Thoracic aorta (tissue), 2 donors: ENCODE measurements around the gene EARS2. TPM values are rescaled to one million over a fixed set of nuclear protein-coding genes. Genes with fewer than 3 reads are reported as not detected.

Experiments used
- ATAC-seq: fragments of 150-250 bp; one replicate; pipeline ENCODE4 v1.8.0; 2017; ENCODE audit warnings: low read depth; ENCODE audit not compliant: insufficient number of reproducible peaks, low FRiP score
- DNase-seq: peaks from one replicate; pipeline ENCODE4 v3.0.0-alpha.2; 2020; ENCODE audit warnings: low spot score
- H3K27ac ChIP-seq, 2 donors: fragments of 200-600 bp; sonication (generic); 1 replicate in 1 of 2; 2 replicates in 1 of 2; pipeline ENCODE4 v1.5.1; 2016; ENCODE audit warnings: mild to moderate bottlenecking in 2 of 2, moderate library complexity in 2 of 2
- H3K27me3 ChIP-seq: fragments of 200-600 bp; sonication (generic); replicated peaks from 2 replicates; pipeline ENCODE4 v1.6.0; 2016; ENCODE audit warnings: mild to moderate bottlenecking; ENCODE audit not compliant: insufficient read depth
- H3K36me3 ChIP-seq: fragments of 200-600 bp; sonication (generic); one replicate; pipeline ENCODE4 v1.5.1; 2016
- H3K4me1 ChIP-seq, 2 donors: fragments of 200-600 bp; sonication (generic); 1 replicate in 1 of 2; 2 replicates in 1 of 2; pipeline versions ENCODE4 v1.5.1 to v1.6.0; 2016; ENCODE audit warnings: low read depth in 2 of 2, mild to moderate bottlenecking in 1 of 2; ENCODE audit not compliant: control insufficient read depth in 1 of 2
- H3K4me3 ChIP-seq: fragments of 200-600 bp; sonication (generic); 2 replicates; pipeline ENCODE4 v1.5.1; 2016; ENCODE audit warnings: mild to moderate bottlenecking
- H3K9me3 ChIP-seq: fragments of 200-600 bp; sonication (generic); 2 replicates; pipeline ENCODE4 v1.5.1; 2016
- total RNA-seq, 2 donors: library from RNA; depleted of rRNA; stranded (reverse); fragments of >200 nt; gene quantifications; one replicate each; pipeline versions ENCODE4 v1.1.0 to v1.2.3, GENCODE V29; 2016
- TF ChIP-seq, protein P1 (sequence below): fragments of 200-600 bp; sonication (generic); IDR thresholded peaks from one replicate; pipeline ENCODE4 v1.5.1; 2019; ENCODE audit warnings: antibody characterized with exemption

EARS2 gene
- total RNA-seq, 2 donors from 2014 or later = 26.3 to 29.8 TPM

DNA sequence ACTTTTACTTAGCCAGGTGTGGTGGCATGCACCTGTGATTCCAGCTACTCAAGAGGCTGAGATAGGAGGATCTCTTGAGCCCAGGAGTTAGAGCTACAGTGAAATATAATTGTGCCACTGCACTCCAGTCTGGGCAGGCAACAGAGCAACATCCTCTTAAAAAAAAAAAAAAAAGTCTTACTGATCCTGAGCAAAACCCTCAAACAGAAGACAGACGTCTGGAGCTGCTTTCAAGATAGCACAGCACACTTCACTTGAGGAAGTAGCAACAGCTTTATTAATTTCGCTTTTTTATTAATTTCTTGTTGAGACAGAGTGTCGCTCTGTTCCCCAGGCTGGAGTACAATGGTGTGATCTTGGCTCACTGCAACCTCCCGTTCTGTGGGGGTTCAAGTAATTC, 36.6 kb downstream of the EARS2 start:
- H3K4me3 ChIP-seq = no peak overlapping the region
- H3K27me3 ChIP-seq = no peaks in the 10 kb centered on the region
- H3K36me3 ChIP-seq = peaks cover 7% of the 10 kb centered on the region
- H3K9me3 ChIP-seq = no peaks in the 10 kb centered on the region
- H3K4me1 ChIP-seq = no peaks in the 10 kb centered on the region
- no peak for DNase-seq
- no peak for ATAC-seq
- H3K27ac ChIP-seq = no peak overlapping the region
- TF ChIP-seq, protein P1, sequence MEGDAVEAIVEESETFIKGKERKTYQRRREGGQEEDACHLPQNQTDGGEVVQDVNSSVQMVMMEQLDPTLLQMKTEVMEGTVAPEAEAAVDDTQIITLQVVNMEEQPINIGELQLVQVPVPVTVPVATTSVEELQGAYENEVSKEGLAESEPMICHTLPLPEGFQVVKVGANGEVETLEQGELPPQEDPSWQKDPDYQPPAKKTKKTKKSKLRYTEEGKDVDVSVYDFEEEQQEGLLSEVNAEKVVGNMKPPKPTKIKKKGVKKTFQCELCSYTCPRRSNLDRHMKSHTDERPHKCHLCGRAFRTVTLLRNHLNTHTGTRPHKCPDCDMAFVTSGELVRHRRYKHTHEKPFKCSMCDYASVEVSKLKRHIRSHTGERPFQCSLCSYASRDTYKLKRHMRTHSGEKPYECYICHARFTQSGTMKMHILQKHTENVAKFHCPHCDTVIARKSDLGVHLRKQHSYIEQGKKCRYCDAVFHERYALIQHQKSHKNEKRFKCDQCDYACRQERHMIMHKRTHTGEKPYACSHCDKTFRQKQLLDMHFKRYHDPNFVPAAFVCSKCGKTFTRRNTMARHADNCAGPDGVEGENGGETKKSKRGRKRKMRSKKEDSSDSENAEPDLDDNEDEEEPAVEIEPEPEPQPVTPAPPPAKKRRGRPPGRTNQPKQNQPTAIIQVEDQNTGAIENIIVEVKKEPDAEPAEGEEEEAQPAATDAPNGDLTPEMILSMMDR = no peak

DNA sequence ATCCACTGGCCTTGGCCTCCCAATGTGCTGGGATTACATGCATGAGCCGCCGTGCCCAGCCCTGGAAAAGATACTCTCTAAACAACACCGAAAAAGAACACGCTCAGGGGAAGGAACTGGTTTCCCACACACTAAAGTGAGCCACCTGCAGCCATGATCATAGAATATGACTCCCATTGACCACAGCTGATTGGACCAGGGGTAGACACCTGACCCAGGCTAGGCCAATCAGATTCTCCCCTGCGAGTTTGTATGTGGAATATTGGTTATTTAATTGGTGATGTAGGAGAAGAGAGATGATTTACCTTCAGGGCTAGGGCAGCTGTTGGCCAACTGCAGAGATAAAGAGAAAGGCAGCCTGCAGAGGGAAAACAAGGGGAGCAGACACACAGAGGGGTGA, 37.9 kb downstream of the EARS2 start:
- no peak overlapping the region for H3K27ac ChIP-seq
- peaks cover 4% of the 10 kb centered on the region for H3K36me3 ChIP-seq
- no peak overlapping the region for H3K4me3 ChIP-seq
- H3K27me3 ChIP-seq = no peaks in the 10 kb centered on the region
- ATAC-seq (no peak), DNase-seq (no peak)
- no peaks in the 10 kb centered on the region for H3K9me3 ChIP-seq
- TF ChIP-seq, protein P1 = no peak
- no peaks in the 10 kb centered on the region for H3K4me1 ChIP-seq

DNA sequence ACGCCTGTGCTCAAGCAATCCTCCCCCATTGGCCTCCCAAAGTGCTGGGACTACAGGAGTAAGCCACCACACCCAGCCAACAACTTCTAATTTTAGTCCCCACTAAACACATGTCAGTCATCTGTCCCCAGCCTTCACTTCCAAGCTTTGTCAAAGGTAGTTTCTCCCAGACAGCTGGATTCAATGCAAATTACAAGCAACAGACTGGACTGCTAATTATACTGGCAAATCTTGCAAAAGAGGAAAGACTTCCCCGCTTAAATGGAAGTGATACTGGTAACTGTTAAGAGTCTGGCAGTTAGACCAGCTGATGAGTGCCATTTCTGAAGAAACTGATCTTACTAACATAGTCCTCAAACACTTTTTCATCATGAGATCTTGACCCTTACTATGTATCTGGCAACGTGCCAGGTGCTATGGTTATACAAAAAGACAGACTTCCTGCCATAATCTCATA, 38.7 kb downstream of the EARS2 start:
- Histone ChIP-seq H3K27me3 (no peaks in the 10 kb centered on the region), H3K9me3 (no peaks in the 10 kb centered on the region), H3K4me3 (no peak overlapping the region), H3K36me3 (no peaks in the 10 kb centered on the region), H3K4me1 (no peaks in the 10 kb centered on the region), H3K27ac (no peak overlapping the region)
- no peak for ATAC-seq
- TF ChIP-seq, protein P1 = no peak
- DNase-seq = no peak

DNA sequence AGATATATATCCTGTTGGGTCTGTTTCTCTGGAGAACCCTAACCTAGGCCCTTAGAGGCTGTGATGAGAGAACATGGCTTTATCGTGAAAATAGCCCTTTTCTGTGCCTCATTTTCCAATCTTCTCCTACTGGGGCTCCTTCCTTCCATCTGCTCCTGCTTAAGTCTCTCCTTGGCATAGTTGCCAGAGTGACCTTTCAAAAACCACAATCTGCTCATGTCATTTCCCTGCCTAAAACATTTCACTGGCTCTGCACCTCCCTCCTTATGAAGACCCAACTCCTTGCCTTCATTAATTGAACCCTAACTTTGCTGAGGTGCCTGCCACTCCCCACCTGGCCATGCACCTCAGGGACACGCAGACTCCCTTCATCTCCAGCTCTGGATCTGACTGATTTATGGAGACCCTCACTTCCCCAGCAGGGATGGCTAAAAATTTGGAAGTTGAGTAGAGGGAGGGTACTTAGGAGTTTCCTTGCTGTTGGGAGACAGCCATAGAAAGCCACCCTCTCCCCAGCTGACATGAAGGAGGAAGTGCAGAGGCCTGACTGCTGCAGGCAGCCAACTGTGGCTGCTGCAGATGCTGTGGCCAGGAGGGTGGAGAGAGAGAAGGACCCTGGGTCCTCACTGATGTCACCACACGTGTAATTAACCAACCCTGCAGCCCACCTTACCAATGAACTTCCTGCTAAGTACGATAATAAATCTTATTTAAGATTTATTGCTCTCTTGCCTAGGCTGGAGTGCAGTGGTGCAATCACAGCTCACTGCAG, 40.6 kb downstream of the EARS2 start:
- Histone ChIP-seq H3K4me1 (no peaks in the 10 kb centered on the region), H3K27ac (no peak overlapping the region), H3K4me3 (no peak overlapping the region), H3K36me3 (no peaks in the 10 kb centered on the region), H3K9me3 (no peaks in the 10 kb centered on the region), H3K27me3 (no peaks in the 10 kb centered on the region)
- ATAC-seq = no peak
- TF ChIP-seq, protein P1 = no peak
- no peak for DNase-seq

DNA sequence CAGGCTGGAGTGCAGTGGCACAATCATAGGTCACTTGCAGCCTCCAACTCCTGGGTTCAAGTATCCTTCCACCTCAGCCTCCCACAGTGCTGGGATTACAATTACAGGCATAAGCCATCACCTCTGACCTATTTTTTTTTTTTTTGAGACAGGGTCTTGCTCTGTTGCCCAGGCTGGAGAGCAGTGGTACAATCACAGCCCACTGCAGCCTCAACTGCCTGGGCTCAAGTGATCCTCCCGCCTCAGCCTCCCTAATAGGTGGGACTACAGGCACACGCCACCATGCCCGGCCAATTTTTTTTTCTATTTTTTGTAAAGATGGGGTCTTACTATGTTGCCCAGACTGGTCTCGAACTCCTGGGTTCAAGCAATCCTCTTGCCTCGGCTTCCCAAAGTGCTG, 41.3 kb downstream of the EARS2 start:
- Histone ChIP-seq H3K27ac (no peak overlapping the region), H3K27me3 (no peaks in the 10 kb centered on the region), H3K4me3 (no peak overlapping the region), H3K9me3 (no peaks in the 10 kb centered on the region), H3K4me1 (peaks cover 0 to 6% of the 10 kb centered on the region in 2 donors), H3K36me3 (no peaks in the 10 kb centered on the region)
- ATAC-seq (no peak), DNase-seq (no peak)
- TF ChIP-seq, protein P1 = no peak
